Inflammatory macrophage treated with lipopolysaccharide for 4 hours (primary cell): Measurements from ENCODE around the gene CSTA.

Source experiments
- DNase-seq: peaks from one replicate; pipeline ENCODE4 v3.0.0-alpha.2; 2020

The CSTA gene, protein sequence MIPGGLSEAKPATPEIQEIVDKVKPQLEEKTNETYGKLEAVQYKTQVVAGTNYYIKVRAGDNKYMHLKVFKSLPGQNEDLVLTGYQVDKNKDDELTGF

DNA sequence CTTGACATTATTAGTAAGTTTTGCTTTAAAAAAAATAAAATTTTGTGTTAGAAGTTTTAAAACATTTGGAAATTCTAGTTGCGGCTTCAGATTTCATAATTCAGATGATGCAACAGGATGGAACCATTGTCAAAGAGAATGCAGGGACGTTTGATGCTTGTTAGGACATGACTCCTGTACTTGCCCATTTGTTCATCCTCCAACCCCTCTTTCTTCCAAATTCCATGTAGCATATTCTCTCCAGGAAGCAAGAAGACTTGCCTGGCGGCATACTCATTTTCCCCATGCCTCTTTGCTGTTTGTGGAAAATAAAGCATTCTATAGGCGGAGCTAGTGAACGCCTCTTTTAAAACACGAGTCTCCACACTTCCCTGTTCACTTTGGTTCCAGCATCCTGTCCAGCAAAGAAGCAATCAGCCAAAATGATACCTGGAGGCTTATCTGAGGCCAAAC lies at the start of gene CSTA:
Gene CSTA (plus strand): TSS at position 378 of the 453 bp plus-strand sequence. CDS start 45 bp downstream, at position 423.
- peak; percentile 82 for DNase-seq

DNA sequence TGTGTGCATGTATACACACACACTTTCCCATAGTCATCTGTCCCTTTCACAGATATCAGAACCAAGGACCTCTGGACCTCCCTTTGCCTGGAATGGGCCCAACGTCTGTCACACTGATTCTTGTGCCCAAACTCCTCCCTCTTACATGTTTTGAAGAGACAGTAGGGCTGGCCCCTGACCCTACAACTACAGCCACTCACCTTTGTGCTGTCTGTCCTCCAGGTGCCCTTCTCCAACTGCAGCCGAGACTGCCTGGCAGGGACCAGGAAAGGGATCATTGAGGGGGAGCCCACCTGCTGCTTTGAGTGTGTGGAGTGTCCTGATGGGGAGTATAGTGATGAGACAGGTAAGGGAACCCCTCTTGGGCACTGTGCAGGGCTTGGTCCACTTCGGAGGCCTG lies 43.2 kb upstream of the CSTA start:
- no peak for DNase-seq

DNA sequence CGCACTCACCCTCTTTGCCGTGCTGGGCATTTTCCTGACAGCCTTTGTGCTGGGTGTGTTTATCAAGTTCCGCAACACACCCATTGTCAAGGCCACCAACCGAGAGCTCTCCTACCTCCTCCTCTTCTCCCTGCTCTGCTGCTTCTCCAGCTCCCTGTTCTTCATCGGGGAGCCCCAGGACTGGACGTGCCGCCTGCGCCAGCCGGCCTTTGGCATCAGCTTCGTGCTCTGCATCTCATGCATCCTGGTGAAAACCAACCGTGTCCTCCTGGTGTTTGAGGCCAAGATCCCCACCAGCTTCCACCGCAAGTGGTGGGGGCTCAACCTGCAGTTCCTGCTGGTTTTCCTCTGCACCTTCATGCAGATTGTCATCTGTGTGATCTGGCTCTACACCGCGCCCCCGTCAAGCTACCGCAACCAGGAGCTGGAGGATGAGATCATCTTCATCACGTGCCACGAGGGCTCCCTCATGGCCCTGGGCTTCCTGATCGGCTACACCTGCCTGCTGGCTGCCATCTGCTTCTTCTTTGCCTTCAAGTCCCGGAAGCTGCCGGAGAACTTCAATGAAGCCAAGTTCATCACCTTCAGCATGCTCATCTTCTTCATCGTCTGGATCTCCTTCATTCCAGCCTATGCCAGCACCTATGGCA lies 41.1 kb upstream of the CSTA start:
- DNase-seq, result no peak

DNA sequence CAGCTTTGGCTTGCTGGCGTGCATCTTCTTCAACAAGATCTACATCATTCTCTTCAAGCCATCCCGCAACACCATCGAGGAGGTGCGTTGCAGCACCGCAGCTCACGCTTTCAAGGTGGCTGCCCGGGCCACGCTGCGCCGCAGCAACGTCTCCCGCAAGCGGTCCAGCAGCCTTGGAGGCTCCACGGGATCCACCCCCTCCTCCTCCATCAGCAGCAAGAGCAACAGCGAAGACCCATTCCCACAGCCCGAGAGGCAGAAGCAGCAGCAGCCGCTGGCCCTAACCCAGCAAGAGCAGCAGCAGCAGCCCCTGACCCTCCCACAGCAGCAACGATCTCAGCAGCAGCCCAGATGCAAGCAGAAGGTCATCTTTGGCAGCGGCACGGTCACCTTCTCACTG lies 40.6 kb upstream of the CSTA start:
- no peak for DNase-seq

DNA sequence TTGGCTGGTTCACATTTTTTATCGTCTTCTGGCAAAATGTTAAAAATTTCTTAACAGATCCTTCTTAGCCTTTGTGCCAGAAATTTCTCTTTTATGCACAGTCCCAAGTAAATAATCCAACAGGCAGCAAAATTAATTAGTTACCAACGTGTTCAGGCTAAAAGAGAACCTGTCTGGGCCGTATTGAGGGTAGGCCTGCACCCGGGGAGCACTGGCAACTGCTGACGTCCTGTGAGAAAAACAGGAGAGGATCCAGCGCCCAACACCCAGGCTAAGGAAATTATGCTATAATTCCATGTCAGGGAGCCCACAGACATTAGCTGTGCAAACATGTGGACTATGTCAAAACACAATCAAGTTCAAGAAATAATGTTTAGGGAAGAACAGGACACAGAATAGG lies 30.7 kb upstream of the CSTA start:
- DNase-seq, result no peak

DNA sequence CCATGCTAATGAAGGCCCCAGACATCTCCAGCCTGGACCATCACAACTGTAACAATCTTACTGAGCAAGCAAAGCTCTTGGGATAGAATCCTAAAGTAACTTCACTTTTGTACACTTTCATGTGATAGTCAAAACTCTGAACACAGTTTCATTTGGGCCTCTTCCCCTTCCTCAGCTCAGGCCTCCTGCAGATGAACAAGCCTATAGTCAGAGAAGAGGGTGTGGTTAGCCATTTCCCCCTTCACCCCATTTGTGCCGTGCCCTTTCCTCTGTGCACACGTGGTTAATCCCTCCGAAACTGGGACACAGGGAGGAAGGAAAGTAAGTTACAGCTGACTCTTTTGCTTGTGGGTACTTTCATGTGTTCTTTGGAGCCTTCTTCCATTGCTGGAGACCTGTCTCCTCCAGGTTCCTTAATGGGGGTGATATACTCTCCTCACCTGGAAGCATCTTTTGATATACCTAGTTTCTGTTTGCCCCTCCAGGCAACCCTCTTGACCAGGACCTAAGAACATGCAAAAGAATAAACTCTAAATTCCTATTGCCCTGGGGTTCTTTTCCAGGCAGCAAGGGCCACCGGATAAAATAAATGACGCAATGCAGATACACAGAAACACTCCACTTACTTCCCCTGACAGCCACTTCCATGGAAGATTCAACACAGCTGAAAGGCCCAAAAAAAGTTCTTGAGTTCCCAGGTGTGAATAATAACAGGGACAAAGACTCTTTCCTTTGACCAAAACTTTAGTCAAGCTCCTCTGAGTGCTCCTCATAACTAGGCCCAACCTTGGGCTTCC lies 29.6 kb upstream of the CSTA start:
- peak; percentile 89 for DNase-seq

DNA sequence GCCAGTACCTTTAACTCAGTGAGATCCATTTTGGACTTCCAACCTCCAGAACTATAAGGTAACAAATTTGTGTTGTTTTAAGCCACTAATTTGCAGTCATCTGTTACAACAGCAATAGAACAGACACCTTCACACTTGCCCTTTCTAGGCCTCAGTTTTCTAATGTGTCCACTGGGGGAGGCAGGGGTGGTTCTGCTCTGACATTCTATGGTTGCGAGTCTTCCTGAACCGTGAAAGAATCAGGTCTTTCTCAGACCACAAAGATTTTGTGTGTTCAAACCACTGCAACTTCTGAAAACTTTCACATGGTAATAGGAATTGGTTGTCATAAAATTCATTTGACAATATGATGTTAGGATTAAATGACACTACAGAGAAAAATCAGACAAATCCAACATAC lies 26.8 kb upstream of the CSTA start:
- no peak for DNase-seq

DNA sequence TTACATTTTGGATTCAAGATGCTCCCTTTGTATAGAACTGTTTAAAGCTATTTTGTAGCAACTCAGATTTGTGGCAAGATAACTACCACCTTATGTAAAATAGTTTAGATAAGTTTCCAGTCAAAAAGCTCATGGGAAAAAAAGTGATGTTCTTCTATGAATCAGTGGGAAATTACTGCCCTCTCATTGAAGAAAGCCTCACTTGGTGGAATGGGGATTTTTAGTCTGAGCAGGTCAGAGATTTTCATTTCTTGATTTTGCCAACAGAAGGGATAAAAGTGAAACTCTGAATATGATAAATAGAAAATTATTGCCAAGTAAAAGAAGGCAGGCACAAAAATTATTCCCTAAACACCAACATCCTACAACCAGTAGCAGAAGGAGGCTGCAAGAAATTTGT lies 25.8 kb upstream of the CSTA start:
- DNase-seq, result peak; percentile 81

DNA sequence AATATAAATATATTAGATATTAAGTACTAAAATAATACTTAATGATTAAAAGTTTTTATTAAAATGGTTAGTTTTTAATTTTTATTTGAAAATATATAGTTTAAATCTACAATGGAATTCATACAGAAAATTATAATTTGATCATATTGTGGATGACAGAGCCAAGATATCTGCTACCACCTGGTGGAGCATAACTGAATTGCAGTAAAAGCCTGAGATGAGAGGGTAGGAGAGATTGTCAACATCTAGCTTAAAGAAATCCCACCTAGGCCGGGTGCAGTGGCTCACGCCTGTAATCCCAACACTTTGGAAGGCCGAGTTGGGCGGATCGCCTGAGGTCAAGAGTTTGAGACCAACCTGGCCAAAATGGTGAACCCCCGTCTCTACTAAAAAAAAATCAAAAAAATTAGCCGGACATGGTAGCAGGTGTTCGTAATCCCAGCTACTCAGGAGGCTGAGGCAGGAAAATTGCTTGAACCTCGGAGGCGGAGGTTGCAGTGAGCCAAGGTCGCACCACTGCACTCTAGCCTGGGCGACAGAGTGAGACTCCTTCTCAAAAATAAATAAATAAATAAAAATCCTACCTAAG lies 25.1 kb upstream of the CSTA start:
- peak; percentile 71 for DNase-seq

DNA sequence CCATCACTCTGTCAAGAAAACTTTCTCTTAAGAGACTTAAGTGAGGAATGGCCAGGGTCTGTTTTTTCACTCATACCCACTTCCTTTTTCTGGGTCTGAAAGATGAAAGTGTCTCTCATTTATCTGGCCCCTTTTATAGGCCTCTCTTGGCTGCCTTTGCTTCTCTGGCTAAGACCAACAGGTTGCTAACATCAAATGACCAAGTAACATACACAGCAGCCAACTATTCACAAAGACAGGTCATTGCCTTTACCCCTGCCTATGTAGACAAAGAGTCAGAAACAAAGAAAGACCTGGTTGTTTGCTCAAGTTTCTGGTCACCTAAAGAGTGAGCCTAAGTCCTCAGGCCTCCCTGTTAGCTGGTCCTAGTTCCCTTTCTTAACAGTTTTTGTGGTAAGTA lies 24.0 kb upstream of the CSTA start:
- no peak for DNase-seq

DNA sequence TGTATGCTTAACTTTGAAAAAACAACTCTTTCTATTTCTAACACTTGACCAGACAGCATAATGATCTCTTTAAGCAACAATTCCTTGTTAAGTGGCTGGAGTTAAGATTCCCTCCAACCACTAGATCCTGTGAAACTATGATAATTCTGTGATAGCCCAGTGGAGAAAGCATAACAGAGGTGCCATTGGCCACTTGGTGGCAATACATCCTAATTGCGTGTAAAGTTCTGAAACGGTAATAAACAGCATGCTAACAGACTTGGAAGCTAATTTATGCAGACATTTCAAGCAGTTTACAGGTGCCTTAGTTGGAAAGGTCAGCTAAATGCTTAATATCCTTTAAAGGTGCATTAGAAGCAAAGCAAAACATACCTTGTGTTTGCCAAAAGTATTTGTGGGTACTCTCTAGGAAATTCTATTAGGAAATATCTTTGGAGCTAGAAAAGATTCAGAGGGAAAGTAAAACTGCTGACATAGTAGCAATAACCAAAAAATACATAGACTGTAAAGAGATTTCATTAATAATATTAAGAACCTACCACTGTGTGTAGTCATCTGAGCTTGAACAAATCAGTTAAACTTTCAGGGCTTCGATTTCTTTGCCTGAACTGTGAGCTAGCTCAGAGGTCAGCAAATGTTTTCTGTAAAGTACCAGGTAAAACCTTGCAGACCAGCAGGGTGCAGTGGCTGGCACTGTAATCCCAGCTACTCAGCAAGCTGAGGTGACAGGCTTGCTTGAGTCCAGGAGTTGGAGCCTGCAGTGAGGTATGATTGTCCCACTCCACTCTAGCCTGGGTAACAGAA lies 19.0 kb upstream of the CSTA start:
- peak; percentile 39 for DNase-seq

DNA sequence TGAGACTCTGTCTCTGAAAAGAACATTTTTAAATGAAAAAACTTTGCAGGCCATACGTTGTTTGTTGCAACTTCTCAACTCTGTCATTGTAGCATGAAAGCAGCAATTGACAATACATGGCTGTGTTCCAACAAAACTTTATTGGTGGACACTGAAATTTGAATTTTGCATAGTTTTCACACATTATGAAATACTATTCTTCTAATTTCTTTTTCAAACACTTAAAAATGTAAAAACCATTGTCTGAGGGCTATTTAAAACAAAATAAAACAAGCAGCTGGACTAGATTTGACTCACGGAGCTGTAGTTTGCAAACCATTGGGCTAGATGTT lies 18.5 kb upstream of the CSTA start:
- no peak for DNase-seq

DNA sequence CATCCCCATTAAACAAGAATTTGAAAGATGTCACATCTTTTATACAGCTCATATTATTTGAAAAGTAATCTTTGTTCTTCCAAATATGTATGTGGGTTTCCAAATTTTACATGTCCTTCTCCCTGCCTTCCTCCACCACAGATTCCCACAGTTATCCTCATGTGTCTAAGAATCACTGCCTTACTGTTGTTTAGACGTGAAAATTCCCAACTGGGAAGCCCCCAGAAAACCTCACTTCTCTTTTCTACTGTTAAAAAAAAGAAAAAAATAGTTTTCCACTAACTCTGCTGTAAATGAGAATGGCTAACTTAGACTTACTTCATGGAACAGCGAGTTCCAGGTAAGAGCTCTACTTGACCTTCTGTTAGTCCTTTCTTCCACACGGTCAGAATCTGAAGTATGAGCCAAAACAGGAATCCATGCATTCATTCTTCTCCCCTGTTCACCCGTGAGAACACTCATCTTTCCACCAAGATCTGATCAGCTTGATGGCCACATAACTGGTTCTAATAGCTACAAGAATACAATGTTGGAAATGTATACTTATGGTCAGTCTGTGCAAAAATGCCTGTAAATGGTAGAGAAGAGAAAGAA lies 17.9 kb upstream of the CSTA start:
- DNase-seq, result no peak

DNA sequence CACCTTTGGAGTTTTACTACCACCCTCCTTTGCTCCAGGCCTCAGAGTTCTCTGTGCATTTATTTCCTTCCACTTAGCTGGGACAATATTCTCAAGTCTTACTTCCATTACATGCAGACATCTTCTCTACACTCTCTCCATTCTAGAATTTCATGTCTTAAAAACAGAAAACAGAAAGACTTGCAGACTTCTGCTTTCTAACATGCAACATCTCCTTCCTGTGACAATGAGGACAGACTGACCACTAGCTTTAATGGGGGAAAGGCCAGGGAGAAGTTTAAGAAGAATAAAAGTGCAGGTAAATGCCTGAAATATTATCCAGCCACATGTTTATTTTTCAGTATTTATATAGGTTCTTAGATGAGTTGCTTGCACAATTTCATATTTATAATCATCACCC lies 17.1 kb upstream of the CSTA start:
- peak; percentile 58 for DNase-seq

DNA sequence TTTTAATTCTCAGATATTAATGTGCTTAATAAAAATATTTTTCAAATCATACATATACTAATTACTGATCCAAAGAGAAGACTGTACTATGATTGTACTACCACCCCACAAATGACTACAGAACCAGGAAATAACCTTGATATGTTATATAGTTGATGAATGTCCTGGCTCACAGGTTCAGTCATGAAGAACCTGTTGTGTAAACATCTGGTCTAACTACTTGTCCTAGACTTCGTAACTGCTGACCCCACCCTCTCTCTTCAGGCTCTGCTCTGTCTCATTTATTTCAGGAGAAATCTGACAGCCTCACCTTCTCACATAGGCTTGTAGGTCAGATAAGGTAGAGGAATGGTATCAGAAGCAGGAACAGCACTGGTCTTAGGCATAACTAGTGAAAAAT lies 14.7 kb upstream of the CSTA start:
- DNase-seq, result no peak

DNA sequence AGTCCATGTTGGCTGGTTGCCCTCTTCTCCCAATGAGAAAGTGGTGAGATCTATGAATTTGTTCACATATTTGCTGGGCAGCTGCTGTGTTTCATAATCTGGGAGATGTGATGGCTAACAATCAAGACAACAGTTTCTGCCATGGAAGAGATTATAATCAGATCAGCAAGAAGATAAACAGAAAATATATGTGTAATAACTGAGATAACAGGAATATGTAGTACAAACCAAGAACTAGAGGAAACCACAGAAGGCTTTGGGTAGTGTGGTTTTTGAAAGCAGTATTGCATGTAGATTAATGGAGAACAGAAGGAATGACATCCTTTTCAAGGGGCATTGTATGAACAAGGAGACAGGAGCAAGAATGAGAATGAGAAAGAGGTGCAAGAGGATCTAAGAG lies 12.2 kb upstream of the CSTA start:
- DNase-seq, result peak; percentile 21

DNA sequence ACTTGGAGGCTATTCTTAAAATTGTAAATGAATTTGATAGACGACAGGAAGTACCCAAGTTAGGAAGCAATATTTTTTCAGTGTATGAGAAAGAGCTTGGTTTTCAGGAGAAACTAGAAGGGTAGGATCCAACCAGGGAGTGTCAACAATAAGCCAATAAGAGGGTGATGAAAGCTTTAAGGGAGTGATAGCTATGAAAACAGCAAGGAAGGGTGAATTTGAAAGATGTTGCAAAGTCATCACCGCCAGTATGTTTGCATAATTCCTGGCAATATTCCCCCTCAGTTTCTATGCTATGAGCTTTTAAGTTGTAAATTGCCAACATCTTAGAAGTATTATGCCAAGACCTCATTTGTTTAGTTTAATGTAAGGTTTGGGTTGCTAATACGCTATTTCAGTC lies 11.8 kb upstream of the CSTA start:
- peak; percentile 59 for DNase-seq

DNA sequence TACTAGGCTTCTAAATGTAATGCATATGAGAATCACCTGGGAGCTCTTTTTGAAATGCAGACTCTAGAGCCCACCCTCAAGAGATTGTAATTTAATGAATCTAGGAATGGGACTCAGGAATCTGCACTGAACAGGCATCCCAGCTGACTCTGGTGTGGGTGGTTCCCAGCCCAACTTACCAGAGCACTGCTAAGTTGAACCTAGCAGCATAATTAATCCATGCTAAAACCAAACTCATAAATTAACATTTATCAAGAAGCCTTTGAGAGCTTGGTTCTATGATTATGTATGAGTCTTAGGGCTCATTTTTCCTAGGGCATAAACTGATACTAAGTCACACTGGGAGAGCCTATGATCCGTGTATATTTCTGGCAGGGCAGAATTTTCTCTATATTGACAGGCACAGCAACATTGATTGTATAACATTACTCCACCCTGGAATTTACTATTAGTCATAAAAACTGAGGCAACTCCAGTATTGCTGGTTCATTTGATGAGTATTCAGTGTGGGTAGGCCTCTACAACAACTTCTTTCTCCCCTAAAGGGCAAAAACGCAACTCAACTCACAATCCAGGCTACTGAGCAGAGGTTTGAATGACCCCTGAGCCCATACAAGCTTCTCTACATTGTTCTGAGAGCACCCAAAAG lies 10.7 kb upstream of the CSTA start:
- peak; percentile 84 for DNase-seq

DNA sequence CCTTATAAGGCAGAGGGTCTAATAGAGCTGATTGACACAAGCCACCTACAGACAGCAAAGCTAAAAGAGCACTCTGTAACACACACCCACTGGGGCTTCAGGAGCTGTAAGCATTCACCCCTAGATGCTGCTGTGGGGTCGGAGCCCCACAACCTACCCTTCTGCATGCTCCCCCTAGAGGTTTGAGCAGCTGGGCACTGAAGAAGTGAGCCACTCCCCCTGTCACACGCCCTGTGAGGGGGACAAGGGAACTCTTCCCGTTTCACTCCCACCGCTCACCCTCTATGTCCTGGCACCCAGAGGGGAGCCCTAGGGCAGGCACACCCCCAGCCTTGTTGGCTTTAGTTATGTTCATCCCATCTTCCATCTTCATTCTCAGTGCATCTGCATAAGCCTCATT lies 9.4 kb upstream of the CSTA start:
- DNase-seq, result no peak

DNA sequence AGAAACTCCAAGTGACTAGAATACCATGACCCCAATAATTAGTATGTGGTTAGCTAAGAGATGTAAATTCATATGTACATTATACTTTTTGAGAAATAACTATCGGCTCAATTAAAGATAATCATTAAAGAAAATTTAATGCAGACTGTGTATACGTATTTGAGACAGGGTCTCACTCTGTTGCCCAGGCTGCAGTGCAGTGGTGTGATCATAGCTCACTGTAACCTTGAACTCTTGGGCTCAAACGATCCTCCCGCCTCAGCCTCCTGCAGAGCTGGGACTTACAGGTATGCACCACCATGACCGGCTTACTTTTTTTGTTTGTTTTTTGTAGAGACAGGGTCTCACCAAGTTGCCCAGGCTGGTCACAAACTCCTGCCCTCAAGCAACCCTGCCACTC lies 8.7 kb upstream of the CSTA start:
- no peak for DNase-seq

DNA sequence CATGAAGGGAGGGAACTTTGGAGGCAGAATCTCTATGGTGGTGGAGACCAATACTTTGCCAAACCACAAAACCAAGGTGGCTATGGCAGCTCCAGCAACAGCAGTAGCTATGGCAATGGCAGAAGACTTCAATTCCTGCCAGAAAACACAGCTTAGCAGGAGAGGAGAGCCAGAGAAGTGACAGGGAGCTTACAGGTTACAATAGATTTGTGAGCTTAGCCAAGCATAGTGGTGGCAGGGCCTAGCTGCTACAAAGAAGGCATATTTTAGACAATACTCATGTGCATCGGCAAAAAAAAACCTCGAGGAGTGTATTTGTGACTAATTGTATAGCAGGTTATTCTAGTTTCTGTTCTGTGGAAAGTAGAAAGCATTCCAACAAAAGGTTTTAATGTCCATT lies 6.4 kb upstream of the CSTA start:
- no peak for DNase-seq
